Activated naive CD4-positive, alpha-beta T cell treated with anti-CD3 and anti-CD28 coated beads, Interleukin-2, amount 50 U/mL, for 72 hours (primary cell): ENCODE results near the gene CTNNA1. TPM values are rescaled to one million over a fixed set of nuclear protein-coding genes. Genes with fewer than 3 reads are reported as not detected.

Source experiments
- ATAC-seq, 2 donors: fragments of 150-1000 bp; cut with Tn5 transposase; 2 replicates each; pipeline ENCODE4 v1.10.0; 2021; ENCODE audit warnings: mild to moderate bottlenecking in 2 of 2, moderate library complexity in 2 of 2
- DNase-seq, 2 donors: peaks; one replicate each; pipeline ENCODE4 v3.0.0; 2021 to 2022; ENCODE audit warnings: low spot score in 2 of 2
- H3K27ac Mint-ChIP-seq, 2 donors: one replicate each; pipeline ENCODE4 v1.8.0; 2022; ENCODE audit warnings: mild to moderate bottlenecking in 2 of 2, mixed read lengths in 2 of 2
- H3K36me3 Mint-ChIP-seq, 2 donors: one replicate each; pipeline ENCODE4 v1.8.0; 2022; ENCODE audit warnings: mixed read lengths in 2 of 2
- H3K9me3 Mint-ChIP-seq, 2 donors: one replicate each; pipeline ENCODE4 v1.8.0; 2022; ENCODE audit warnings: mixed read lengths in 2 of 2
- total RNA-seq, 2 donors: library from RNA; stranded (reverse); gene quantifications; one replicate each; pipeline ENCODE4 v1.2.3, GENCODE V29; 2022

Gene CTNNA1
- total RNA-seq, 2 donors from 2014 or later: 89.2 to 224 TPM

DNA sequence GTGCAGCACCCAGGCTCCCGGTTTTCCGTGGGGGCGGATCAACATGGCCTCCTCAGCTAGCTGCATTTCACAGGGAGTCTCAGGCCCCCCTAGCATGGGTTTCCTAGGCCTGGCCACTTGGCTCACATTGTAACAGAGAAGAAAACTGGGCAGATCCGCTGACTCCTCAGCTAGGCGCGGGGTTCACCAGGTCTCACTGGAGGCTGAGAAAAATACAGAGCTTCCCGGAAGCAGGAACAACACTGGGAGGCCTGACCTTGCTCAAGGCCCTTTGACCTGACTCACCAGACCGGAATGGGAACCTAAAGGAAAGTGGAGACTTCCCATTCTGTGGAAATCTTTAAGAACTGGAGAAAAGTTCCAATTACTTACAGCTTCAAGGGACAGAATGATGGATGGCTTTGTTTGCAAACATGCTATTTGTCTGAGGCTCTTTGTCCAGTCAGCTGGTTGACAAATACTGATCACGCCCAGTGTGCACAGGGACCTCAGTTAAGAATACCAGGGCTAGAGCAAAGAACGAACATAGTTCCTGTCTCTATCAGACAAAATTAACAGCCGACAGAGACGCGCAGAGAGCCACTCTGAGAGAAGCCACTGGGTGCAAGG, 210.6 kb downstream of the CTNNA1 start:
- Mint-ChIP-seq H3K9me3 (no peaks in the 10 kb centered on the region), H3K27ac (no peak overlapping the region), H3K36me3 (no peaks in the 10 kb centered on the region)
- no peak for ATAC-seq
- no peak for DNase-seq

DNA sequence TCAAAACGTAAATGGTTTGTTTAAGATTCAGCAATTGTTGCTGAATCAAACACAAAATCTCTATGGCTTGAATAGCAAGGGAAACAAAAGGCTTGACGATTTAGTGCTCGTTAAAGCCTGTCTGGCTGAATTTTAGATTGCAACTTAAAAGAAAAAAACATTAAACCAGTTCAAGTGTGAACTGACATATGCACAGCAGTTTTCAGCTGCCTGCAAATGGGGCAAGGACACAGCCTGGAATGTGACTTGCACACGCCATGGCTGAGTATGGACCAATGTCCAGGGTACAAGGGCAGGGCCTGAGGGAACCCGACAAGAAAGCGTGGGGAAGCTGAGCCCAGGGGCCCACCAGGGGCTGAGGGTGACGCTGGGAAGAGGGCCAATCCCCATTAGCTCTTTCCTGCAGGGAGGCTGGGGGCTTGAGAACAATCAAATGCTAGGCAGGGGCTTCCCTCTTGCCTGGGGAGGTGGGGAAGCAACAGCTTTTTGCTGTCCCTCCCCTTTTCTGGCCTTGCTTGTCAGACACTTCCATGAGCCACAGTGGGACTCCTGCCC, 211.5 kb downstream of the CTNNA1 start:
- no peaks in the 10 kb centered on the region for H3K36me3 Mint-ChIP-seq
- H3K9me3 Mint-ChIP-seq: no peaks in the 10 kb centered on the region
- ATAC-seq (no peak), DNase-seq (no peak)
- H3K27ac Mint-ChIP-seq: no peak overlapping the region

- Mint-ChIP-seq H3K27ac (no peak overlapping the region), H3K9me3 (no peaks in the 10 kb centered on the region), H3K36me3 (no peaks in the 10 kb centered on the region)
- ATAC-seq (no peak), DNase-seq (no peak)
These were observed 212.4 kb downstream of the CTNNA1 start for GRCh38 chr5:138965626-138966025.

GRCh38 chr5:138966236-138966985, 213.2 kb downstream of the CTNNA1 start:
- Mint-ChIP-seq H3K9me3 (no peaks in the 10 kb centered on the region), H3K36me3 (no peaks in the 10 kb centered on the region), H3K27ac (no peak overlapping the region)
- ATAC-seq (no peak), DNase-seq (no peak)

DNA sequence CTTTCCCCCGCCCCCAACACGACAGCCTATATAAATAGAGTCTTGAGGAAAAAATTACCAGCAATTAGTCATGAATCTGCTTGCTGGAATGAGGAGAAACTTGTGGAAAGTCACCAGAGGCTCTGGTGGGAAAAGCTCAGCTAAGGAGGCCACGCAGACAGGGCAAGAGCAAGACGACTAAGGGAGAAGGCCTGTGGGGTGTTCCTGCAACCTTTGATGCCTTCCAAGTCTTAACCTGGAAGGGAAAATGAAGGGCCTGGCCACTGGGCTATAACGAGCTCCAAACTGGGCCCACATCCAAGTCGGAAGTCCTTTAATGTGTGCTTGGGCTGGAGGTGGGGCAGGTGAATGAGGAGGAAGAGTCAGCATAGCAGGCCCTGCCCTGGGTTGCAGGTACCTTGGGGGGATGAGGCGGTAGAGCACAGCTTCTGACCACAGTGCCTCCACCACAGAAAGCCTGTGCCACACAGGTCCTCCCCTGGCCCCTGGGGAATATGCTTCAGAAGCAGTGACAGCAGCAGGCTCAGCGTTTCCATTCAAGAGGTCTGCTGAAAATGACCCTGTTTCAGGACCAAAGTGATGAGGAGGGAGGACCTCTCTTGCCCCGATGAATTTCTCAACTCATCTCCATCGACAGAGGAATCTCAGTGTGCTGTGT, 214.7 kb downstream of the CTNNA1 start:
- DNase-seq: no peak
- no peak for ATAC-seq
- Mint-ChIP-seq H3K36me3 (no peaks in the 10 kb centered on the region), H3K27ac (peak overlapping the region in 1 of 2 donors; percentile 52), H3K9me3 (no peaks in the 10 kb centered on the region)

DNA sequence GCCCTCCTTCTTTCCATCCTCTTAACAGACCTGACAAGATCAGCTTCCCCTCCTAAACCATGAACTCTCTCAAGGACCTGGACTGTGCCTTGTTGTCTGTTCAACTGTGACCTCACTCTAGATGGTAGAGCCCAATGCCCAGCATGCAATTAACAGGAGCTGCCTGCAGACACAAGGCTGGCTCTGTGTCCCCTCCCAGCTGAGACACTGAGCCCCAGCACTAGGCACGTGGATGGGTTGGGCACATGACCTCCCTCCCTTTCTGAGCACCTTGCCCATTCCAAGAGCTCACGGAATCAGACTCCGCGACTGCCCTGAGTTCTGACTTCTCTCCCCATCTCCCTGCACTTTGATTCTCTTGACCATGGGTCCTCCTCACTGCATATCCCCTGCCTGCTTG, 215.4 kb downstream of the CTNNA1 start:
- no peak for DNase-seq
- Mint-ChIP-seq H3K27ac (no peak overlapping the region), H3K36me3 (no peaks in the 10 kb centered on the region), H3K9me3 (no peaks in the 10 kb centered on the region)
- ATAC-seq: no peak

DNA sequence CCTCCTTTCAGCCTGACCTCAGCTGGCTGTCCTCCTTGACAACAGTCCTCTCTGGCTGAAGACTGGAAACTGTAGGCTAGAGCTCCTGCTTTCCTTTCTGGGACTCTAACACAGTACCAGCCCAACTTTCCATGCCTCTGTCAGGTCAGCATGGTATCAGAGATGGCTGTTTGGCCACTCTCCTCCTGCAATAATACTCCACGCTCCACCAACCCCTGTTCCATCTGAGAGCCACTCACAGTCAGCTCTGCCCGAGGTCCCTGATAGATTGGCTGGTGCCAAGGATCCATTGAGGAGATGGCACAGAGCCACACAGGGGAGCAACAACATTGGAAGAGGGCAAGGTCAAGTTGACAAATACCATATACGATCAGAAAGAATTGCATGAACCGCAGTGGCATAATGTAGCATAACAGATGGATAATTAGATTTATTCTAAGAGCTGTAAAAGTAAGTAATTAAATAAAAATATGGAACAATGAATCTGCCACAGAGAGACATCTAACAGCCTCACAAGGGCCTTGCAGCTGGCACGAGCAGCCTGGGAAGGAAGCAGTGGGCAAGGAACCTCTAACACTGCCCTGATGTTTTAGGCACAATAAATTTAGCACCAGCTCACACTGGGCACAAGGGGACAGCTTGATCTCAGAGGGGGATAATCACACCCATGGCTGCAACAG, 216.2 kb downstream of the CTNNA1 start:
- Mint-ChIP-seq H3K27ac (no peak overlapping the region), H3K36me3 (no peaks in the 10 kb centered on the region), H3K9me3 (no peaks in the 10 kb centered on the region)
- ATAC-seq (no peak), DNase-seq (no peak)

DNA sequence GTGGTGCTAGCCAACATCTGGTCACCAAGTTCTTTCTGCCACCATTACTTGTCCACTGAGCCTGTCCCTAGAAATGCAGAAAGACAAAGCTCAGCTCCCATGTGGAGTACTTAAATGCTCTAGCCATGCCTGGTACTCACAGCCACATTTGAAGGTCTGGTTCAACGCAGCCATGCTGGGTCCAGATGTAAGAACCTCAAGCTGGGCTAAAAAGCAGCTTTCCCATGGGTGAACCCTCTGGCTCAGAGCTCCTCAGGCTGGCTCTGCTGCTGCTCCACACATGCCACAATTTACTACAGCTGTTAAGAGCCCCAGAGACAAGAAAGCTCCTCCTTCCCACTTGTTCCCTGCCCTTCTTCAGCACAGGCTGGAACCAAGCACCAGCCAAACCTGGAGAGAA, 219.0 kb downstream of the CTNNA1 start:
- ATAC-seq (no peak), DNase-seq (no peak)
- no peaks in the 10 kb centered on the region for H3K9me3 Mint-ChIP-seq
- no peaks in the 10 kb centered on the region for H3K36me3 Mint-ChIP-seq
- H3K27ac Mint-ChIP-seq: peak overlapping the region in 1 of 2 donors; percentile 85

DNA sequence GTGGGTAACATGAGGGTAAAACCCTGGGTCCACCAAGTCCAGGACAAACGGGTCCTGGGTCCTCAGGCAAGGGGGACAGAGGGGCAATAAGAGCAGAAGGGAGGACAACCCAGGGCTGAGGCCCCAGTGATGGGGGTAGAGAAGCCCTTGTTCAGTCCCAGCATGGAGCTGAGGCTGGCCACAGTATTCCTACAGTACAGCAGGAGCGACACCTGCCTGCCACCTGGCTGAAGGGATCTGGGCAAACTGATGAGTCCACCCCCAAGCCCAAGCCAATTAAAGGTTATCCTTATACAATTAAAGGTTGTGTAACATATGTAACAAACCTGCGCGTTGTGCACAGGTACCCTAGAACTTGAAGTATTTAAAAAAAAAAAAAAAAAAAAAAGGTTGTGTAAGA, 219.6 kb downstream of the CTNNA1 start:
- ATAC-seq (no peak), DNase-seq (no peak)
- Mint-ChIP-seq H3K27ac (peak overlapping the region in 1 of 2 donors; percentile 85), H3K36me3 (no peaks in the 10 kb centered on the region), H3K9me3 (no peaks in the 10 kb centered on the region)

GRCh38 chr5:138974227-138975063, 221.2 kb downstream of the CTNNA1 start:
- ATAC-seq (no peak), DNase-seq (no peak)
- peak overlapping the region in 1 of 2 donors; percentile 79 for H3K27ac Mint-ChIP-seq
- no peaks in the 10 kb centered on the region for H3K9me3 Mint-ChIP-seq
- no peaks in the 10 kb centered on the region for H3K36me3 Mint-ChIP-seq

- ATAC-seq (no peak), DNase-seq (no peak)
- no peaks in the 10 kb centered on the region for H3K9me3 Mint-ChIP-seq
- H3K27ac Mint-ChIP-seq: peak overlapping the region in 1 of 2 donors; percentile 79
- no peaks in the 10 kb centered on the region for H3K36me3 Mint-ChIP-seq
These were observed 222.0 kb downstream of the CTNNA1 start for GRCh38 chr5:138975098-138975847.

DNA sequence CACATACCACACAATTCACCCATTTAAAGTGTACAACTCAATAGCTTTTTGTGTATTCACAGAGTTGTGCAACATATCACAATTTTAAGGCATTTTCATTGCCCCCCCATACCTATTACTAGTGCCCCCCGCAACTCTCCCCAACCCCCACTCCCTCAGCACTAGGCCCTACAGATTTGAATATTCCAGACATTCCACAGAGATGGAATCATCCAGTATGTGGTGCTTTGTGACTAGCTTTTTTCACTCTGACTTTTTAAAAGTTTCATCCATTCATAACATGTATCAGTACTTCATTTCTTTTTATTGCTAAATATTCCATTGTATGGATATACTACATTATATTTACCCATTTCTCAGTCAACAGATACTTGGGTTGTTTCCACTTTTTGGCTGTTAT, 224.9 kb downstream of the CTNNA1 start:
- ATAC-seq (no peak), DNase-seq (no peak)
- Mint-ChIP-seq H3K27ac (no peak overlapping the region), H3K36me3 (no peaks in the 10 kb centered on the region), H3K9me3 (no peaks in the 10 kb centered on the region)

GRCh38 chr5:138978581-138978980, 225.4 kb downstream of the CTNNA1 start:
- Mint-ChIP-seq H3K27ac (no peak overlapping the region), H3K36me3 (no peaks in the 10 kb centered on the region), H3K9me3 (no peaks in the 10 kb centered on the region)
- ATAC-seq (no peak), DNase-seq (no peak)

DNA sequence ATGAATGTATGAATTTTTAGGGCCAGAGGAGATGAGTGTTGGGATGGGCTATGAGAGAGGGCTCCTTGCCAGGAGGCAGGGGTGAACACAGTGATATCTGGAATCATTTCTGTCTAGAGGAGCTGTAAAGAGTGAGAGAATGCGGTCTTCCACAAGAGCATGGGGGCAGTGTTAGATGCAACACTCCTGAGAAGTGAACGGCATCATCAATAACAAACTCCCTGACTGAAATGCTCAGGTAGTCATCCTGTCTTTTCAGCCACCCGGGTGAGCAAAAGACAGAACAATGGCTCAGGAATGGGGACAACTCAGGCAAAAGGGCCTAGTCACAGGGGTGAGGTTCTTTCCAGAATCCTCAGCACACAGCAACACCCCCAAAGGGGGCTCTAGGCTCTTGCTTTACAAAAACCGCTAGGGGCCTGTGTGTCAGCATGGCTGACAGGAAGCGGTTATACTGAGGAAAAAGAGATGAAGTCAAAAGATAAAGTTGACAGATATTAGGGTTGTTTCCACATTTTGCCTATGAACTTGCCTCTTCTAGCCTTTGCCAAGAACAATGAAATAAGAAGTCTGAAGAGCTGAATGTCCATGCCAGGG, 226.6 kb downstream of the CTNNA1 start:
- DNase-seq: peak in 1 of 2 donors; percentile 10
- ATAC-seq: peak; percentile 51 to 67
- H3K9me3 Mint-ChIP-seq: no peaks in the 10 kb centered on the region
- H3K27ac Mint-ChIP-seq: peak overlapping the region; percentile 70 to 73
- no peaks in the 10 kb centered on the region for H3K36me3 Mint-ChIP-seq

- Mint-ChIP-seq H3K27ac (peak overlapping the region; percentile 70 to 73), H3K36me3 (no peaks in the 10 kb centered on the region), H3K9me3 (no peaks in the 10 kb centered on the region)
- ATAC-seq: no peak
- no peak for DNase-seq
These were observed 227.2 kb downstream of the CTNNA1 start for GRCh38 chr5:138980441-138980840.
